CD4-positive, alpha-beta T cell (primary cell): ENCODE results near the gene CARM1. TPM values are rescaled to one million over a fixed set of nuclear protein-coding genes. Genes with fewer than 3 reads are reported as not detected.

Experiments used
- ATAC-seq: fragments of 200-7000 bp; cut with Tn5 transposase; one replicate; pipeline ENCODE4 v1.10.0; 2022; ENCODE audit warnings: mild to moderate bottlenecking; ENCODE audit not compliant: poor library complexity
- CTCF ChIA-PET: fragments of 350-600 bp; sonication (Branson Sonifier 250); formaldehyde crosslinking; loops from one replicate; lab custom pipeline; 2021; ENCODE audit warnings: antibody characterized with exemption, inconsistent platforms; lab: Charles Lee
- POLR2A ChIA-PET: fragments of 350-600 bp; sonication (Branson Sonifier 250); formaldehyde crosslinking; loops from one replicate; lab custom pipeline; 2021; ENCODE audit warnings: antibody characterized with exemption, inconsistent platforms; lab: Charles Lee
- DNase-seq, 14 experiments: peaks; one replicate each; pipeline ENCODE4 v3.0.0-alpha.2; 2013 to 2020; ENCODE audit warnings: mixed read lengths in 2 of 14
- H3K27ac ChIP-seq, 2 donors: one replicate each; pipeline versions ENCODE4 v1.5.1 to v1.7.0; 2013; ENCODE audit warnings: low read length in 2 of 2, low read depth in 1 of 2, mild to moderate bottlenecking in 1 of 2
- H3K27me3 ChIP-seq, 2 experiments: 1 replicate in 1 of 2; 2 replicates in 1 of 2; pipeline versions ENCODE4 v1.6.1 to v1.7.0; 2013; ENCODE audit warnings: low read length in 2 of 2, control low read depth in 1 of 2, mild to moderate bottlenecking in 1 of 2, moderate library complexity in 1 of 2; ENCODE audit not compliant: insufficient read depth in 2 of 2, control insufficient read depth in 1 of 2
- H3K36me3 ChIP-seq: one replicate; pipeline ENCODE4 v1.6.1; 2013; ENCODE audit warnings: low read length, control low read depth; ENCODE audit not compliant: insufficient read depth
- H3K4me1 ChIP-seq: one replicate; pipeline ENCODE4 v1.6.1; 2013; ENCODE audit warnings: low read length, control low read depth; ENCODE audit not compliant: insufficient read depth
- H3K4me3 ChIP-seq: one replicate; pipeline ENCODE4 v1.5.1; 2013; ENCODE audit warnings: mild to moderate bottlenecking, low read length, moderate library complexity
- H3K9me3 ChIP-seq, 2 experiments: 1 replicate in 1 of 2; 2 replicates in 1 of 2; pipeline versions ENCODE4 v1.6.1 to v1.7.0; 2013; ENCODE audit warnings: low read length in 2 of 2, mild to moderate bottlenecking in 2 of 2, control low read depth in 1 of 2, moderate library complexity in 1 of 2; ENCODE audit not compliant: control insufficient read depth in 1 of 2, insufficient read depth in 1 of 2
- H3K27ac Mint-ChIP-seq: one replicate; pipeline ENCODE4 v1.8.0; 2020; ENCODE audit warnings: mixed read lengths
- H3K27me3 Mint-ChIP-seq: one replicate; pipeline ENCODE4 v1.8.0; 2021; ENCODE audit warnings: mixed read lengths
- H3K36me3 Mint-ChIP-seq: one replicate; pipeline ENCODE4 v1.8.0; 2021; ENCODE audit warnings: low read depth, mixed read lengths
- H3K4me1 Mint-ChIP-seq: one replicate; pipeline ENCODE4 v1.8.0; 2021; ENCODE audit warnings: low read depth, mixed read lengths
- H3K4me3 Mint-ChIP-seq: one replicate; pipeline ENCODE4 v1.8.0; 2020; ENCODE audit warnings: mild to moderate bottlenecking, mixed read lengths
- H3K9me3 Mint-ChIP-seq: one replicate; pipeline ENCODE4 v1.8.0; 2020; ENCODE audit warnings: mixed read lengths
- CTCF ChIP-seq: fragments of 200-600 bp; IDR thresholded peaks from one replicate; pipeline ENCODE4 v1.8.0; 2022; ENCODE audit warnings: antibody characterized with exemption, mild to moderate bottlenecking
- intact Hi-C, 2 experiments: fragments of 100-400 bp; cut with DNase I in 1 of 2; cut with micrococcal nuclease in 1 of 2; formaldehyde crosslinking; loops; one replicate each; pipeline versions ENCODE4 v1.15.1 to v1.9.0; 2023 to 2025; cut with DNase I, micrococcal nuclease
- total RNA-seq, 174 experiments: library from RNA in 2 of 174; stranded (reverse) in 2 of 174; gene quantifications; one replicate each; pipeline ENCODE4 v1.2.3 and lab custom pipeline; 2021 to 2026

The CARM1 gene
- total RNA-seq, 2 experiments from 2014 or later = 17.5 to 18.0 TPM

GRCh38 chr19:10839114-10840050, 32.0 kb upstream of the CARM1 start:
- Histone ChIP-seq H3K27ac (no peak overlapping the region), H3K27me3 (no peaks in the 10 kb centered on the region), H3K4me1 (peaks cover 21% of the 10 kb centered on the region), H3K4me3 (no peak overlapping the region), H3K36me3 (no peaks in the 10 kb centered on the region), H3K9me3 (peaks cover 0 to 15% of the 10 kb centered on the region in 2 experiments)
- peaks cover 15% of the 10 kb centered on the region for H3K4me1 Mint-ChIP-seq
- intact Hi-C loops = no loop called here
- ChIA-PET POLR2A (no interaction called here), CTCF (interaction anchor here (2.4 kb wide), 1 partner anchor 25 kb away, joined by 8 read pairs; no protein-coding TSS in a partner anchor)
- ATAC-seq = no peak
- H3K9me3 Mint-ChIP-seq = peaks cover 7% of the 10 kb centered on the region
- DNase-seq = no peak
- no peak overlapping the region for H3K27ac Mint-ChIP-seq
- H3K27me3 Mint-ChIP-seq = no peaks in the 10 kb centered on the region
- peaks cover 14% of the 10 kb centered on the region for H3K36me3 Mint-ChIP-seq
- no peak for TF ChIP-seq CTCF
- H3K4me3 Mint-ChIP-seq = peak overlapping the region; percentile 5

- peaks cover 4% of the 10 kb centered on the region for H3K27me3 Mint-ChIP-seq
- no peak for DNase-seq
- Histone ChIP-seq H3K9me3 (peaks cover 8% of the 10 kb centered on the region in 2 experiments), H3K4me3 (no peak overlapping the region), H3K27me3 (no peaks in the 10 kb centered on the region), H3K27ac (no peak overlapping the region), H3K36me3 (no peaks in the 10 kb centered on the region), H3K4me1 (no peaks in the 10 kb centered on the region)
- CTCF ChIA-PET = interaction anchor here (0.8 kb wide), 1 partner anchor 126 kb away, joined by 3 read pairs; no protein-coding TSS in a partner anchor
- H3K27ac Mint-ChIP-seq = no peak overlapping the region
- H3K9me3 Mint-ChIP-seq = peaks cover 7% of the 10 kb centered on the region
- ATAC-seq = no peak
- intact Hi-C loops = no loop called here
- peaks cover 4% of the 10 kb centered on the region for H3K36me3 Mint-ChIP-seq
- no peak for TF ChIP-seq CTCF
- H3K4me1 Mint-ChIP-seq = no peaks in the 10 kb centered on the region
- POLR2A ChIA-PET = no interaction called here
- no peak overlapping the region for H3K4me3 Mint-ChIP-seq
Observed at GRCh38 chr19:10842788-10843187, 28.6 kb upstream of the CARM1 start.

- H3K9me3 Mint-ChIP-seq = peaks cover 5% of the 10 kb centered on the region
- H3K27ac Mint-ChIP-seq = no peak overlapping the region
- peaks cover 4% of the 10 kb centered on the region for H3K36me3 Mint-ChIP-seq
- H3K36me3 ChIP-seq = no peaks in the 10 kb centered on the region
- DNase-seq = peak in 1 of 14 experiments; percentile 11
- peaks cover 3% of the 10 kb centered on the region for H3K4me1 ChIP-seq
- intact Hi-C loops = no loop called here
- peaks cover 4% of the 10 kb centered on the region for H3K27me3 Mint-ChIP-seq
- POLR2A ChIA-PET = no interaction called here
- no peak overlapping the region for H3K27ac ChIP-seq
- no peak overlapping the region for H3K4me3 ChIP-seq
- H3K27me3 ChIP-seq = no peaks in the 10 kb centered on the region
- no peaks in the 10 kb centered on the region for H3K4me1 Mint-ChIP-seq
- CTCF ChIA-PET = interaction anchor here (1.5 kb wide), 1 partner anchor 18 kb away, joined by 3 read pairs; no protein-coding TSS in a partner anchor
- ATAC-seq = no peak
- H3K4me3 Mint-ChIP-seq = no peak overlapping the region
- TF ChIP-seq CTCF = no peak
- H3K9me3 ChIP-seq = peaks cover 8% of the 10 kb centered on the region in 2 experiments
Observed at GRCh38 chr19:10846500-10847202, 24.7 kb upstream of the CARM1 start.
